ENCODE measurements around the gene TASL. TPM values are rescaled to one million over a fixed set of nuclear protein-coding genes. Genes with fewer than 3 reads are reported as not detected.

The TASL gene
- total RNA-seq, 1 experiment from 2014 or later, result not detected

DNA sequence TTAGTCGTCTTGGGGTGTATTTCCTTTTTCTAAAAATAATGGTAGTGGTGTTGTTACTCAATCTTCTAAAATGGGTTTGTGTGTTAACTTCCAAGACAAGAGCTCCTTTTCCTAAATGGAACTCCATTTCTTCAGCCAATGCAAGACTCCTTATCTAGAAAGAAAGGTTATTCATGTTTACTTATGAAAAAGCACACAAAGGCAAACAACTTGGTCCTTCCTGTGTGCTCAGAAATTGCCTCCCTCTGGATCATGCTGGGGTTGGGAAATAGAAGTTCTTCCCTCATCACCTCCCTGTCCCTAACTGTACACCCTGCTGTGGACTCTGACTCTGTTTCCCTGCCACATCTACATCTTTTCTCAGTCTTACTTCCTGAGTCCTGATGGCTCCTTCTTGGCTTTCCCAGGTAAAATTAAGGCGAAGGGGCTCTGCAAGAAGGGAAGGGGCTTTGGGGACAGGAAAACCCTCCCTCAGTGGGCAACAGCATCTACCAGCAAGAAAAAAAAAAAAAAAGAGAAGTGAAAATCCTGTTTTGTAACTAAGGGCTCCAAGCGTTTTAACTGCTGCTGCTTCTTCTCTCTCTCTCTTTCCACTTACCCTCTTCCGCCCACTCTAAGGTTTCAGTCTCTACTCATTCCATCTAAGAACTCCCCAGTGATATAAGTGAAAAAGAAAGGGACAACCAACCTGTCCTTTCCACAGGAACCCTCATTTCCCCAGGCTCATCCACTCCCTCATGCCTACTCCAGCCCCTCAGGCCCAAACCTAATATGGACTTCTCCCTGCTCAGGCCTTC, 19.8 kb upstream of the TASL start:
- peak overlapping the region in 1 of 3 experiments; percentile 4; a peak in 2 of 7 replicates for H3K27ac Mint-ChIP-seq

More for the DNA sequence above, 19.8 kb upstream of the TASL start:
- Histone ChIP-seq H3T11ph (ENCODE audit: low read length) (no peak overlapping the region), H3K18ac (ENCODE audit: insufficient read length, low read depth, low read length) (no peak overlapping the region), H3K14ac (ENCODE audit: insufficient read depth, low read length) (no peak overlapping the region), H3K27ac (ENCODE audit: insufficient read length, low read depth, low read length) (no peak overlapping the region), H4K8ac (replicated peaks; ENCODE audit: insufficient read length, low read depth, low read length) (no peak overlapping the region), H4K5ac (ENCODE audit: insufficient read length, low read depth, low read length) (no peak overlapping the region), H4K91ac (ENCODE audit: insufficient read length, low read depth, low read length) (no peak overlapping the region), H2BK20ac (ENCODE audit: low read depth, low read length, poor library complexity, severe bottlenecking) (no peak overlapping the region), H2BK12ac (ENCODE audit: insufficient read length, low read depth, low read length) (no peak overlapping the region), H3K79me1 (ENCODE audit: insufficient read depth, low read depth, low read length, poor library complexity, severe bottlenecking) (no peaks in the 10 kb centered on the region), H3K27me3 (ENCODE audit: insufficient read depth, low read length) (no peaks in the 10 kb centered on the region), H3K4me1 (ENCODE audit: insufficient read depth, low read length) (no peaks in the 10 kb centered on the region), H3K9ac (ENCODE audit: extremely low read depth, insufficient read length, low read length) (no peak overlapping the region), H3K23me2 (ENCODE audit: insufficient read length, low read depth, low read length, poor library complexity, severe bottlenecking) (no peaks in the 10 kb centered on the region), H3K23ac (ENCODE audit: insufficient read length, low read depth, low read length) (no peak overlapping the region), H2BK5ac (ENCODE audit: insufficient read length, low read length) (no peak overlapping the region), H3K4me2 (ENCODE audit: insufficient read depth, insufficient read length, low read length) (no peak overlapping the region), H4K20me1 (ENCODE audit: control insufficient read depth, insufficient read depth, insufficient read length) (no peaks in the 10 kb centered on the region), H3K4ac (ENCODE audit: low read depth, low read length) (no peak overlapping the region), H2BK120ac (ENCODE audit: low read depth, low read length, poor library complexity, severe bottlenecking) (no peak overlapping the region), H3K79me2 (ENCODE audit: insufficient read depth, low read length) (no peaks in the 10 kb centered on the region), H2AFZ (ENCODE audit: low read length) (no peak overlapping the region), H2AK5ac (ENCODE audit: insufficient read length, low read length) (no peak overlapping the region), H2BK15ac (ENCODE audit: low read depth, low read length) (no peak overlapping the region), H3K9me3 (ENCODE audit: control insufficient read depth, low read depth, low read length) (peaks cover 4% of the 10 kb centered on the region), H3K56ac (ENCODE audit: insufficient read length, low read depth, low read length) (no peak overlapping the region)
- no peak for TF ChIP-seq CTCF (conservative IDR thresholded peaks at IDR 0.05)
- no CpG with 5 or more reads among the region's 4 CpGs for WGBS (ENCODE audit: extremely low coverage, insufficient read length, low lambda C conversion rate)
- no peak overlapping the region for H3K4me3 Mint-ChIP-seq
- no peaks in the 10 kb centered on the region for H3K4me1 Mint-ChIP-seq
- no peaks in the 10 kb centered on the region; the same call in 1 of the 2 replicates for H3K27me3 Mint-ChIP-seq (ENCODE audit: low read depth)
- H3K36me3 Mint-ChIP-seq (ENCODE audit: insufficient read depth in 1 of 3, low read depth in 3 of 3), result no peaks in the 10 kb centered on the region; a peak in 1 of 7 replicates
- DNase-seq, result no peak
- peaks cover 6 to 48% of the 10 kb centered on the region in 2 experiments; a peak in 4 of 5 replicates for H3K9me3 Mint-ChIP-seq
